ENCODE measurements around the gene ZNF341.
"Not testable (repeated sequence)": the region's sequence is repeated elsewhere in the genome, so short reads cannot be mapped to it uniquely, and the experiment has no call there.

ZNF341 gene

DNA sequence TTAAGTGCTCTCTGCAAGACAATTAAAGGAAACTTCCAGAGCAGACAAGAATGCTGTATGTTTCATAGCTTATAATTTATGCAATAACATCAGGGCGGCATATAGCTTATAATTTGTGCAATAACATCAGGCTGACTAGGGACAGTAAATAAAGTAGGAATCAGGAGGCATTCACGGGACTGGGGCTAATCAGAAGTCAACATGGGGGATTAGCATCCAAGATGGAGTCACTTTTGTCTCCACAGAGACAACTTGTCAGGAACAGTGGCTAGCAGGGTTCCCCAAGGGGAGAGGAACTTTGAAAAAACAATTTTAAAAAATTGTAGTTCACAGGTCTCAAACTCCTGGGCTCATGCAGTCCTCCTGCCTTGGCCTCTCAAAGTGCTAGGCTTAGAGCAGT, 3.3 kb upstream of the ZNF341 start:
- no peak for DNase-seq (ENCODE audit: low read depth in 4 of 4, low spot score in 1 of 4)

DNA sequence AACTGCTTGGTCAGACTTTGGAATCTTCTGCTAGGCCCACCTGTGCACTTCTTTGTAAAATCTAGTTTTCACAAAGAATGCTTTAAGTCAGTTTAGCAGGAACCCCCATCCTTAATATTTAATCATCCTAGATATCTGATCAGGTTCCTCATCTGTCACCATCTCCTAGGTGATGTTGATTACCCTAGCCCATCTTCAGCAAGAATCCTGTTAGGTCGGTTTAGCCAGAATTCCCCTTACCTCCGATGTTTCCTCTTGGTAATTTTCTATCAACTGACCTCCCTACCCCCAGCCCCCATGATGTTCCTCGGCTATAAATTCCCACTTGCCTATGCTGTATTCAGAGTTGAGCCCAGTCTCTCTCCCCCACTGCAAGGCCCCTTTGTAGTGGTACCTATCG, 2.7 kb upstream of the ZNF341 start:
- no peak for DNase-seq (ENCODE audit: low read depth in 4 of 4, low spot score in 1 of 4)

GRCh38 chr20:33730946-33731692, 677 bp upstream of the ZNF341 start:
- no peak for DNase-seq (ENCODE audit: low read depth in 4 of 4, low spot score in 1 of 4)

GRCh38 chr20:33732166-33732970, 572 bp downstream of the ZNF341 start:
- DNase-seq (ENCODE audit: low read depth in 4 of 4, low spot score in 1 of 4), result peak; percentile 37 to 75 (median 64)

GRCh38 chr20:33733654-33734576, 2.1 kb downstream of the ZNF341 start:
- DNase-seq (ENCODE audit: low read depth in 4 of 4, low spot score in 1 of 4), result no peak

DNA sequence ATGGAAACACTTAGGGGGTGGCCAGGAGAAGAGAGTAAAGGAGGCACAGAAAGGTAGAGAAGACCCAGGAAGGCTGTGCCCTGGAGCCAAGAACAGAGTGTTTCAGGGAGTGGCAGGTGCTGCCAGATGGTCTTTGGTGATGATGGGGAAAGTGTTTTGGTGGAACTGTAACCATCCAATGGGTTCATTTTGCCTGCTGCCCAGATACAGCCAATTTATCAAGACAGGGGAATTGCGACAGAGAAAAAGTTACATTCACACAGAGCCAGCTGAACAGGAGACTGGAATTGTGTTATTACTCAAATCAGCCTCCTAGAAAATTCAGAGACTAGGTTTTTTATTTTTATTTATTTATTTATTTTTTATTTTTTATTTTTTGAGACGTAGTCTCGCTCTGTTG, 5.2 kb downstream of the ZNF341 start:
- DNase-seq (ENCODE audit: low read depth in 4 of 4, low spot score in 1 of 4), result no peak

DNA sequence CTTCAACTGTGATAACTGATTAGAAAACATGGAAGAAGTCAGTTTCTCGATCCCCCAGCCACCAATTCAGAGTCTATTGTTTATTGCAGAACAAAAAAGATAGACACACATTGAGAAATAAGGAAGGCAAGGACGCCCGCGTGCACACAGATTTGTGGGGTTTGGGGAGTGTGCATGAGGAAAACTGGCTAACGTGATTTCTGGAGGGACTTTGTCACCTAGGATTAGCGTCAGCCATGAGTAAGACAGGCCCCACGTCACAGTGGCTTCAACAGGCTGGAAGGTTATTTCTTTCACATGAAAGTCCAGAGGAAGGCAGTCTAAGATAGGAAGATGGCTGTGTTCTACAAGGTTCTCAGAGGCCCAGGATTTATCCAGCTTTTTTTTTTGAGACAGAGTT, 7.7 kb downstream of the ZNF341 start:
- DNase-seq (ENCODE audit: low read depth in 4 of 4, low spot score in 1 of 4), result no peak

GRCh38 chr20:33740189-33740588, 8.4 kb downstream of the ZNF341 start:
- DNase-seq (ENCODE audit: low read depth in 4 of 4, low spot score in 1 of 4), result no peak

DNA sequence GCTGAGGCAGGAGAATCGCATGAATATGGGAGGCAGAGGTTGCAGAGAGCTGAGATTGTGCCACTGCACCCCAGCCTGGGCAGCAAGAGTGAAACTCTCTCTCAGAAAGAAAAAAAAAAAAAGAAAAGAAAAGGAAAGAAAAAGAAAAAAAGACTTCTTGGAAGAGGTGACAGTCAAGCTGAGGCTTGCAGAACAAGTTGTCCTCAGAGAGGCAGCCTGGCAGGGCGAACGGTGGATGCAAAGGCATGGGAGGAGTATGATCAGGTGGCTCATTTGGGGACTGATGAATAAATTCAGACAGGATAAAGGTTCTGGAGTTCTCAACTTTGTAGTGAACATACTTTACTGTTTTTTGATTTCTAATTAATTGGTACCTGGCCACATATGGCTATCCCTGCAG, 12.4 kb downstream of the ZNF341 start:
- no peak for DNase-seq (ENCODE audit: low read depth in 4 of 4, low spot score in 1 of 4)

GRCh38 chr20:33744773-33745385, 13.1 kb downstream of the ZNF341 start:
- DNase-seq (ENCODE audit: low read depth in 4 of 4, low spot score in 1 of 4), result no peak

DNA sequence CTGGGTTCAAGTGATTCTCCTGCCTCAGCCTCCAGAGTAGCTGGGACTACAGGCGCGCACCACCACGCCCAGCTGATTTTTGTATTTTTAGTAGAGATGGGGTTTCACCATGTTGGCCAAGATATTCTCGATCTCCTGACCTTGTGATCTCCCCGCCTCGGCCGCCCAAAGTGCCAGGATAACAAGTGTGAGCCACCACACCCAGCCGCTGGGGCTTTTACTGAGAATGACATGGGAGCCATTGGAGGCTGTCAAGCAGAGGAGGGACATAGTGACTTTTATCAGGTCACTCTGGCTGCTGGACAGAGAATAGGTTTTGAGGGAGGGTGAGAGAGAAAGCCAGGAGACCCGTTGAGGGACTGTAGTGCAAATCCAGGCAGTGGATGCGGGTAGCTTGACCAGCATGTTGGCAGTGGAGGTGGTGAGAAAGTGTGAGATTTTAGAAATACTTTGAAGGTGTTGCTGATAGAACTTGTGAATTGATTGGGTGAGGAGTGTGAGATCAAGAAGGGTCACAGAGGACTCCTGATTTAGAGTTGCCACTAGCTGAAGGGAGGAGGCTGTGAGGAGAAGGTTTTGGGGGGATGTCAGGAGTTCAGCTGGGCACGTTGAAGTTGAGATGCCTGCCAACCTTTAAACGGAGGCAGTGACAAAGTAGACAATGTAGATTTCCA, 14.7 kb downstream of the ZNF341 start:
- DNase-seq (ENCODE audit: low read depth in 4 of 4, low spot score in 1 of 4), result no peak

GRCh38 chr20:33751775-33752174, 20.0 kb downstream of the ZNF341 start:
- no peak for DNase-seq (ENCODE audit: low read depth in 4 of 4, low spot score in 1 of 4)

GRCh38 chr20:33753143-33753542, 21.3 kb downstream of the ZNF341 start:
- no peak for DNase-seq (ENCODE audit: low read depth in 4 of 4, low spot score in 1 of 4)

DNA sequence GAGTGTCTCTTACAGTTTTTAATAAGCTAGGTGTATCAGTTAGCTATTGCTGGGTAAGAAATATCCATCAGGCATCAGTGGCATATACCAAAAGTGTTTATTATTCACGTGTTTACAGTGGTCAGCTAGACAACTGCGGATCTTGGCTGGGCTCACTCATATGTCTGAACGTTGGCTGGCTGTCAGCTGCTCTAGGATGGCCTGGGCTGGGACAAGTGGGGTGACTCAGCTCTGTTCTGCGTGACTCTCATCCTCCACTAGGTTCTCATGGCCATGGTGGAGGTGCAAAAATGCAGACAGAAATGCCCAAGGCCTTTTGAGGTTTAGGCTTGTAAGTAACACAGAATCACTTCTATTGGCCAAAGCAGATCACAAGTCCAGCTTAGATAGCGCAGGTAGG, 22.0 kb downstream of the ZNF341 start:
- no peak for DNase-seq (ENCODE audit: low read depth in 4 of 4, low spot score in 1 of 4)

GRCh38 chr20:33755936-33756490, 24.2 kb downstream of the ZNF341 start:
- DNase-seq (ENCODE audit: low read depth in 4 of 4, low spot score in 1 of 4), result not testable (repeated sequence)

DNA sequence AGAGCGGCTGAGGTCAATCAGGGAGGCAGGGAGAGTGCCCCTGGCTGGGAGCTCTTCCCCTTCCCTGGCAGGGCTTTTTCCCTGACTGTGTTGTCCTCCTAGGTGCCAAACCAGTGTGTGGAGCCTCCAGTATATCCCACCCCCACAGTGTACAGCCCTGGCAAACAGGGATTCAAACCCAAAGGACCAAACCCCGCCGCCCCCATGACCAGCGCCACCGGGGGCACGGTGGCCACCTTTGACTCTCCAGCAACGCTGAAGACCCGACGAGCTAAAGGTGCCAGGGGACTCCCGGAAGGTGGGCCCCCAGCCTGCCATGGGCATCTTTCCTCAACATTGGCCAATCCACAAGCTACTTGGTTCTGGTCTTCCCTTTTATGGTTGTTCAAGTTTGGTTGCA, 25.2 kb downstream of the ZNF341 start:
- DNase-seq (ENCODE audit: low read depth in 4 of 4, low spot score in 1 of 4), result no peak

GRCh38 chr20:33757458-33757857, 25.7 kb downstream of the ZNF341 start:
- DNase-seq (ENCODE audit: low read depth in 4 of 4, low spot score in 1 of 4), result no peak

- no peak for DNase-seq (ENCODE audit: low read depth in 4 of 4, low spot score in 1 of 4)
Measured at GRCh38 chr20:33761698-33762250, 30.0 kb downstream of the ZNF341 start.

GRCh38 chr20:33765099-33765498, 33.3 kb downstream of the ZNF341 start:
- DNase-seq (ENCODE audit: low read depth in 4 of 4, low spot score in 1 of 4), result no peak

DNA sequence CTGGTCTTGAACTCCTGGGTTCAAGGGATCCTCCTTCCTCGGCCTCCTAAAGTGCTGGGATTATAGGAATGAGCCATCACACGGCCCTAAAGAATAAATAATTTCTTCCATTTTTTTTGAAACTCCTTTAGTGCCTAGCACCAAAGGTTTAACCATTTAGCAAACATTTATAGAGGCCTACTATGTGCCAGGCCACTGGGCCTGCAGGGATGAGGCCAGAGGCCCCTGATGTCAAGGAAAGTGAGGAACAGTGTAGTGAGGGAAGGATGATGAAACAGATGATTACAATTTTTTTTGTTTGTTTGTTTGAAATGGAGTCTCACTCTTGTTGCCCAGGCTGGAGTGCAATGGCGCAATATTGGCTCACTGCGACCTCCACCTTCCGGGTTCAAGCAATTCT, 33.8 kb downstream of the ZNF341 start:
- DNase-seq (ENCODE audit: low read depth in 4 of 4, low spot score in 1 of 4), result no peak
